Skeletal muscle satellite cell (primary cell): Measurements from ENCODE around the gene CDH1.

Experiments used
- H3K27me3 ChIP-seq: 2 replicates; pipeline ENCODE4 v1.7.0; 2013; ENCODE audit warnings: low read length; ENCODE audit not compliant: control insufficient read depth, insufficient read depth
- H3K36me3 ChIP-seq: 2 replicates; pipeline ENCODE4 v1.7.0; 2013; ENCODE audit warnings: mild to moderate bottlenecking, control low read depth, low read length; ENCODE audit not compliant: insufficient read depth
- H3K4me1 ChIP-seq: 2 replicates; pipeline ENCODE4 v1.7.0; 2013; ENCODE audit warnings: low read length; ENCODE audit not compliant: control insufficient read depth, insufficient read depth
- H3K4me2 ChIP-seq: 2 replicates; pipeline ENCODE4 v1.7.0; 2013; ENCODE audit warnings: mild to moderate bottlenecking, low read length
- H3K4me3 ChIP-seq: 2 replicates; pipeline ENCODE4 v1.7.0; 2013; ENCODE audit warnings: low read length
- H3K9ac ChIP-seq: 2 replicates; pipeline ENCODE4 v1.7.0; 2013; ENCODE audit warnings: mild to moderate bottlenecking, low read depth, low read length, moderate library complexity
- H3K9me3 ChIP-seq: replicated peaks from 2 replicates; pipeline ENCODE4 v1.7.0; 2013; ENCODE audit warnings: mild to moderate bottlenecking, control low read depth, low read length

The CDH1 gene

GRCh38 chr16:68768175-68768574 lies 31.1 kb downstream of the CDH1 start:
- no peak overlapping the region for H3K4me2 ChIP-seq
- no peak overlapping the region for H3K9ac ChIP-seq
- H3K9me3 ChIP-seq, result no peaks in the 10 kb centered on the region
- H3K4me3 ChIP-seq, result no peak overlapping the region
- no peaks in the 10 kb centered on the region for H3K4me1 ChIP-seq
- H3K36me3 ChIP-seq, result no peaks in the 10 kb centered on the region
- peaks cover 20% of the 10 kb centered on the region for H3K27me3 ChIP-seq

GRCh38 chr16:68768771-68769170 lies 31.7 kb downstream of the CDH1 start:
- Histone ChIP-seq H3K27me3 (peaks cover 18% of the 10 kb centered on the region), H3K9me3 (no peaks in the 10 kb centered on the region), H3K9ac (no peak overlapping the region), H3K4me1 (no peaks in the 10 kb centered on the region), H3K36me3 (no peaks in the 10 kb centered on the region), H3K4me3 (no peak overlapping the region), H3K4me2 (no peak overlapping the region)

- H3K9me3 ChIP-seq, result no peaks in the 10 kb centered on the region
- H3K4me2 ChIP-seq, result no peak overlapping the region
- H3K4me3 ChIP-seq, result no peak overlapping the region
- H3K9ac ChIP-seq, result no peak overlapping the region
- H3K36me3 ChIP-seq, result no peaks in the 10 kb centered on the region
- H3K27me3 ChIP-seq, result peaks cover 18% of the 10 kb centered on the region
- no peaks in the 10 kb centered on the region for H3K4me1 ChIP-seq
Observed at GRCh38 chr16:68770671-68771070, 33.6 kb downstream of the CDH1 start.

- H3K9ac ChIP-seq, result no peak overlapping the region
- no peak overlapping the region for H3K4me3 ChIP-seq
- peaks cover 24% of the 10 kb centered on the region for H3K27me3 ChIP-seq
- no peak overlapping the region for H3K4me2 ChIP-seq
- no peaks in the 10 kb centered on the region for H3K9me3 ChIP-seq
- no peaks in the 10 kb centered on the region for H3K36me3 ChIP-seq
- no peaks in the 10 kb centered on the region for H3K4me1 ChIP-seq
Observed at GRCh38 chr16:68772030-68772681, 35.1 kb downstream of the CDH1 start.

GRCh38 chr16:68772871-68773270 lies 35.8 kb downstream of the CDH1 start:
- H3K9me3 ChIP-seq, result no peaks in the 10 kb centered on the region
- H3K27me3 ChIP-seq, result peaks cover 24% of the 10 kb centered on the region
- H3K36me3 ChIP-seq, result no peaks in the 10 kb centered on the region
- no peak overlapping the region for H3K4me2 ChIP-seq
- H3K9ac ChIP-seq, result no peak overlapping the region
- H3K4me3 ChIP-seq, result no peak overlapping the region
- no peaks in the 10 kb centered on the region for H3K4me1 ChIP-seq

- no peak overlapping the region for H3K4me3 ChIP-seq
- no peaks in the 10 kb centered on the region for H3K9me3 ChIP-seq
- H3K9ac ChIP-seq, result no peak overlapping the region
- H3K27me3 ChIP-seq, result peaks cover 25% of the 10 kb centered on the region
- no peak overlapping the region for H3K4me2 ChIP-seq
- H3K4me1 ChIP-seq, result no peaks in the 10 kb centered on the region
- H3K36me3 ChIP-seq, result no peaks in the 10 kb centered on the region
Observed at GRCh38 chr16:68774982-68775634, 38.0 kb downstream of the CDH1 start.

GRCh38 chr16:68776821-68777485 lies 39.9 kb downstream of the CDH1 start:
- Histone ChIP-seq H3K36me3 (no peaks in the 10 kb centered on the region), H3K27me3 (peaks cover 29% of the 10 kb centered on the region), H3K4me1 (no peaks in the 10 kb centered on the region), H3K9me3 (no peaks in the 10 kb centered on the region), H3K4me3 (no peak overlapping the region), H3K4me2 (no peak overlapping the region), H3K9ac (no peak overlapping the region)

GRCh38 chr16:68778551-68779231 lies 41.6 kb downstream of the CDH1 start:
- H3K4me3 ChIP-seq, result no peak overlapping the region
- H3K27me3 ChIP-seq, result peaks cover 29% of the 10 kb centered on the region
- H3K4me2 ChIP-seq, result no peak overlapping the region
- no peaks in the 10 kb centered on the region for H3K9me3 ChIP-seq
- no peaks in the 10 kb centered on the region for H3K36me3 ChIP-seq
- no peak overlapping the region for H3K9ac ChIP-seq
- H3K4me1 ChIP-seq, result no peaks in the 10 kb centered on the region

- Histone ChIP-seq H3K27me3 (peaks cover 35% of the 10 kb centered on the region), H3K36me3 (no peaks in the 10 kb centered on the region), H3K4me3 (no peak overlapping the region), H3K4me2 (no peak overlapping the region), H3K9ac (no peak overlapping the region), H3K4me1 (no peaks in the 10 kb centered on the region), H3K9me3 (no peaks in the 10 kb centered on the region)
Observed at GRCh38 chr16:68779891-68780290, 42.8 kb downstream of the CDH1 start.

- Histone ChIP-seq H3K4me1 (no peaks in the 10 kb centered on the region), H3K4me2 (no peak overlapping the region), H3K4me3 (no peak overlapping the region), H3K27me3 (peaks cover 22% of the 10 kb centered on the region), H3K9ac (no peak overlapping the region), H3K9me3 (no peaks in the 10 kb centered on the region), H3K36me3 (no peaks in the 10 kb centered on the region)
Observed at GRCh38 chr16:68781784-68782183, 44.7 kb downstream of the CDH1 start.
